OCI-LY3 (cell line): Measurements from ENCODE around the gene MMP14.

ENCODE experiments used
- H2AFZ ChIP-seq: fragments of 200-600, 300-600 bp; shearing (Covaris generic); 2 replicates; pipeline ENCODE4 v1.6.0; 2014; ENCODE audit warnings: antibody characterized with exemption, low read depth, low read length
- H3K27ac ChIP-seq: fragments of 200-600, 300-600 bp; sonication (generic); 2 replicates; pipeline ENCODE4 v1.5.1; 2014; ENCODE audit warnings: mild to moderate bottlenecking, low read length, moderate library complexity, mixed read lengths
- H3K27me3 ChIP-seq: fragments of 200-600, 300-600 bp; sonication (generic); 2 replicates; pipeline ENCODE4 v1.6.1; 2014; ENCODE audit warnings: low read depth, low read length, mixed read lengths
- H3K36me3 ChIP-seq: fragments of 200-600, 300-600 bp; sonication (generic); replicated peaks from 2 replicates; pipeline ENCODE3; 2014; ENCODE audit warnings: low read depth, low read length, mixed read lengths
- H3K4me1 ChIP-seq: fragments of 300-600, 200-600 bp; sonication (generic); 2 replicates; pipeline ENCODE4 v1.6.1; 2014; ENCODE audit warnings: low read length, mixed read lengths
- H3K4me2 ChIP-seq: fragments of 200-600, 300-600 bp; sonication (generic); 2 replicates; pipeline ENCODE4 v1.6.1; 2014; ENCODE audit warnings: low read length, mixed read lengths
- H3K4me3 ChIP-seq: fragments of 300-600, 200-600 bp; sonication (generic); 2 replicates; pipeline ENCODE4 v1.5.1; 2014; ENCODE audit warnings: antibody characterized with exemption, mild to moderate bottlenecking, low read length, moderate library complexity
- H3K79me2 ChIP-seq: fragments of 300-600, 200-600 bp; shearing (Covaris generic); 2 replicates; pipeline ENCODE4 v1.6.1; 2014; ENCODE audit warnings: mild to moderate bottlenecking, low read length, mixed read lengths
- H3K9ac ChIP-seq: fragments of 300-600, 200-600 bp; shearing (Covaris generic); 2 replicates; pipeline ENCODE4 v1.6.0; 2014; ENCODE audit warnings: mild to moderate bottlenecking, low read length, moderate library complexity
- H3K9me3 ChIP-seq: fragments of 200-600, 300-600 bp; shearing (Covaris generic); 2 replicates; pipeline ENCODE4 v1.6.1; 2014; ENCODE audit warnings: low read length, mixed read lengths; ENCODE audit not compliant: insufficient read depth
- H4K20me1 ChIP-seq: fragments of 200-600, 300-600 bp; sonication (generic); 2 replicates; pipeline ENCODE4 v1.6.1; 2016; ENCODE audit warnings: low read length, mixed read lengths; ENCODE audit not compliant: insufficient read depth
- EZH2phosphoT487 ChIP-seq: fragments of 200-600 bp; shearing (Covaris generic); IDR thresholded peaks from 2 replicates; pipeline ENCODE4 v1.6.1; 2018; ENCODE audit warnings: antibody characterized with exemption, mixed run types, low read depth
- TF ChIP-seq, protein P1 (sequence below): fragments of 200-600, 300-600 bp; sonication (generic); IDR thresholded peaks from 2 replicates; pipeline ENCODE4 v1.5.1; 2014; ENCODE audit warnings: antibody characterized with exemption, low read length, low read depth

Gene MMP14

DNA sequence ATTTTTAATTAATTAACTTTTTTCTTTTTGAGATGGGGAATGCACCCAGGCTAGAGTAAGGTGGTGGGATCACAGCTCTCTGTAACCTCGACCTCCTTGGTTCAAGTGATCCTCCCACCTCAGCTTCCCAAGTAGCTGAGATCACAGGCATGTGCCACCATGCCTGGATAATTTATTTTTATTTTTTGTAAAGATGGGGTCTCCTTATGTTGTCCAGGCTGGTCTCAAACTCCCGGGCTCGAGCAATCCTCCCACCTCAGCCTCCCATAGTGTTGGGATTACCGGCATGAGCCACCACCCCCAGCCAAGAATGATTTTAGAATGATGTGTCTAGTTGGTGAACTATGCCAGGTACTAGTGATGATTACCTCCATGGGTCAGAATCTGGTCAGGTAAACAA is 28.6 kb downstream of the MMP14 start:
- H3K27ac ChIP-seq: no peak overlapping the region
- no peaks in the 10 kb centered on the region for H4K20me1 ChIP-seq
- no peaks in the 10 kb centered on the region for H3K27me3 ChIP-seq
- no peaks in the 10 kb centered on the region for H3K4me1 ChIP-seq
- no peak overlapping the region for H3K9ac ChIP-seq
- no peak for TF ChIP-seq EZH2phosphoT487
- TF ChIP-seq, protein P1, sequence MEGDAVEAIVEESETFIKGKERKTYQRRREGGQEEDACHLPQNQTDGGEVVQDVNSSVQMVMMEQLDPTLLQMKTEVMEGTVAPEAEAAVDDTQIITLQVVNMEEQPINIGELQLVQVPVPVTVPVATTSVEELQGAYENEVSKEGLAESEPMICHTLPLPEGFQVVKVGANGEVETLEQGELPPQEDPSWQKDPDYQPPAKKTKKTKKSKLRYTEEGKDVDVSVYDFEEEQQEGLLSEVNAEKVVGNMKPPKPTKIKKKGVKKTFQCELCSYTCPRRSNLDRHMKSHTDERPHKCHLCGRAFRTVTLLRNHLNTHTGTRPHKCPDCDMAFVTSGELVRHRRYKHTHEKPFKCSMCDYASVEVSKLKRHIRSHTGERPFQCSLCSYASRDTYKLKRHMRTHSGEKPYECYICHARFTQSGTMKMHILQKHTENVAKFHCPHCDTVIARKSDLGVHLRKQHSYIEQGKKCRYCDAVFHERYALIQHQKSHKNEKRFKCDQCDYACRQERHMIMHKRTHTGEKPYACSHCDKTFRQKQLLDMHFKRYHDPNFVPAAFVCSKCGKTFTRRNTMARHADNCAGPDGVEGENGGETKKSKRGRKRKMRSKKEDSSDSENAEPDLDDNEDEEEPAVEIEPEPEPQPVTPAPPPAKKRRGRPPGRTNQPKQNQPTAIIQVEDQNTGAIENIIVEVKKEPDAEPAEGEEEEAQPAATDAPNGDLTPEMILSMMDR: no peak
- no peak overlapping the region for H3K4me2 ChIP-seq
- no peak overlapping the region for H3K4me3 ChIP-seq
- no peak overlapping the region for H2AFZ ChIP-seq
- no peaks in the 10 kb centered on the region for H3K36me3 ChIP-seq
- H3K9me3 ChIP-seq: no peaks in the 10 kb centered on the region
- no peaks in the 10 kb centered on the region for H3K79me2 ChIP-seq

DNA sequence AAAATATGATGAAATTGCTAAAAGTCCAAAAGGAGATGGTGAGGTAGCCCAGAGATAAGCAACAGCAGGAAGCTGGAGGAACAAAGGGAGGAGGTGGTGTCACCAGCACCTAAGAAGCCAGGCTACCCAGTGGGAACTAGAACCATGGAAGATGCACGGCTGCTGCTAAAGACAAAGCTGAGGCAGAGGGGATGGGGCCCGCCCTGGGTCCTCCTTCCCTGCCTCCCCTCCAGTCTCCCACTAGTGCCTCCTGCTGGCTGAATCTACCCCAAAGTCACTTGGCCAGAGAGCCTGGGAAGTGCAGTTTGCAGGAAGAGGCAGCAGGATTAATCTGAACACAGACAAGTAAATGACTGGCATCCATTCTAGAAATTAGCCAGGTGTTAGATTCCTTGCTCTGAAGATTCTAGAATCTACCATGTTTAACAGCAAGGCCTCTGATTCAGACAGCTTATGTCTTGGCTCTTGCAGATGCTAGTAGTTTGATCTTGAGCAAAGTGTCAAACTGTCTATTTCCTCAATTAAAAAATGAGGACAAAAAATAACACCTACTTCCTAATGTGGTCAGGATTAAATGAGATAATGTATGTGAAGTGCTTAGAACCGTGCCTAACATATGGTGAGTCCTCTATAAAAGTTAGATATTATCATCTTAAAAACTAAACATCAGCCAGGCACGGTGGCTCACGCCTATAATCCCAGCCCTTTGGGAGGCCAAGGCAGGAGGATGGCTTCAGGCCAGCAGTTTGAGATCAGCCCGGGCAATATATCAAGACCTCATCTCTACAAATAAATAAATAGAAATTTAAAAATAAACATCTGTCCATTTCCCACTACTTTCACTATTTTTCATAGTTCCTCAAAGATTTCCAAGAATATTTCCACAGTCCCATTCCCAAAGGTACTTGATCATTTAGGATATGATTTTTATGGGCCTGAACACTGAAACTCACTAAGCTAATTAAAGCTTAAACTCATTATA is 29.3 kb downstream of the MMP14 start:
- no peaks in the 10 kb centered on the region for H4K20me1 ChIP-seq
- TF ChIP-seq EZH2phosphoT487: no peak
- TF ChIP-seq, protein P1: peak; percentile 45
- H3K36me3 ChIP-seq: no peaks in the 10 kb centered on the region
- H2AFZ ChIP-seq: no peak overlapping the region; the same call in 1 of the 2 replicates
- no peak overlapping the region for H3K27ac ChIP-seq
- no peaks in the 10 kb centered on the region for H3K9me3 ChIP-seq
- no peaks in the 10 kb centered on the region for H3K79me2 ChIP-seq
- no peak overlapping the region for H3K9ac ChIP-seq
- H3K4me3 ChIP-seq: no peak overlapping the region
- H3K27me3 ChIP-seq: no peaks in the 10 kb centered on the region
- H3K4me1 ChIP-seq: peaks cover 7% of the 10 kb centered on the region
- H3K4me2 ChIP-seq: no peak overlapping the region

DNA sequence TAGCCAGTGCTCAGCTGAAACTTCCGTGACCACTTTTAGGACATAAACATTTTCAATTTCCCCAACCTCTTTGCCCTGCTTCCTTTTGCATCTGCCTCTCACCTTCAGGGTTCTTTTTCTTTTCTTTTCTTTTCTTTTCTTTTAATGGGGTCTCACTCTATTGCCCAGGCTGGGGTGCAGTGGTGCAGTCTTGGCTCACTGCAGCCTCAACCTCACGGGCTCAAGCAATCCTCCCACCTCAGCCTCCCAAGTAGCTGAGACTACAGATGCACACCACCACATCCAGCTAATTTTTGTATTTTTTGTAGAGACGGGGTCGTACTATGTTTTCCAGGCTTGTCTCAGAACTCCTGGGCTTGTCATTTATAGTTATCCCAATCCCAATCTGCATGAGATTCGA is 30.5 kb downstream of the MMP14 start:
- Histone ChIP-seq H3K4me2 (no peak overlapping the region), H4K20me1 (no peaks in the 10 kb centered on the region), H3K9ac (no peak overlapping the region), H3K36me3 (no peaks in the 10 kb centered on the region), H3K27ac (no peak overlapping the region), H2AFZ (no peak overlapping the region), H3K79me2 (no peaks in the 10 kb centered on the region; the same call in 1 of the 2 replicates), H3K9me3 (no peaks in the 10 kb centered on the region), H3K27me3 (no peaks in the 10 kb centered on the region), H3K4me1 (peaks cover 9% of the 10 kb centered on the region), H3K4me3 (no peak overlapping the region)
- TF ChIP-seq EZH2phosphoT487: no peak
- TF ChIP-seq, protein P1: no peak

DNA sequence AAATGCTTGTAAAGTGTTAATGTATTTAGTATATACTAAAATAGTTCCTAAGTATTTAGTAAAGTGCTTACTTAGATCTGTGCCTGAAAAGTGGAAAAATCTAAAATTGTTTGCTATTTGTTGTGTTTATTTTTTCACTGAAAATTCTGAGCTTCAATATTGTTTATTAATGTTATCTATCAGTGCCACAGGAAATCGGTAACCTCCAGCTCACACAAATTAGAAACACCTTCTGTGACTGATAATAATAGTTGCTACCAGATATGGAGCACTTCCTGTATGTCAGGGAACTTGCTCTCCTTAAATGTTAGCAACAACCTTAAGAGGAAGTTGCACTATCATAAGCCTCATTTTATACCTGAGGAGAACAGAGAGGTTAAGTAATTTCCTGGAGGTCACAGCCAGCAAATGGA is 34.4 kb downstream of the MMP14 start:
- Histone ChIP-seq H3K4me3 (peak overlapping the region; percentile 79), H4K20me1 (peaks cover 4% of the 10 kb centered on the region; the same call in 1 of the 2 replicates), H3K27me3 (no peaks in the 10 kb centered on the region), H3K9me3 (no peaks in the 10 kb centered on the region), H3K4me1 (peaks cover 15% of the 10 kb centered on the region), H3K4me2 (peak overlapping the region; percentile 90), H3K9ac (peak overlapping the region; percentile 91), H2AFZ (peak overlapping the region; percentile 35; the same call in 1 of the 2 replicates), H3K36me3 (peaks cover 18% of the 10 kb centered on the region), H3K79me2 (peaks cover 13% of the 10 kb centered on the region; the same call in 1 of the 2 replicates), H3K27ac (peak overlapping the region; percentile 93)
- TF ChIP-seq EZH2phosphoT487: no peak
- TF ChIP-seq, protein P1: no peak
